Uterus (tissue), 4 donors: ENCODE results near the gene CPLX1. TPM values are rescaled to one million over a fixed set of nuclear protein-coding genes. Genes with fewer than 3 reads are reported as not detected.
"Not testable (repeated sequence)": the region's sequence is repeated elsewhere in the genome, so short reads cannot be mapped to it uniquely, and the experiment has no call there.

Experiments used
- DNase-seq, 2 donors: peaks; one replicate each; pipeline ENCODE4 v3.0.0-alpha.2; 2019 to 2020
- H3K27ac ChIP-seq, 2 donors: fragments of 200-600 bp; sonication (generic); 1 replicate in 1 of 2; 2 replicates in 1 of 2; pipeline ENCODE4 v1.5.1; 2016 to 2018
- H3K27me3 ChIP-seq, 2 donors: fragments of 200-600 bp; sonication (generic); one replicate each; pipeline ENCODE4 v1.5.1; 2018 to 2019; ENCODE audit warnings: control low read depth in 1 of 2
- H3K36me3 ChIP-seq, 2 donors: fragments of 200-600 bp; sonication (generic); one replicate each; pipeline ENCODE4 v1.5.1; 2019; ENCODE audit warnings: control low read depth in 1 of 2
- H3K4me1 ChIP-seq, 2 donors: fragments of 200-600 bp; sonication (generic); one replicate each; pipeline ENCODE4 v1.5.1; 2018 to 2019; ENCODE audit warnings: control low read depth in 1 of 2
- H3K4me3 ChIP-seq, 2 donors: fragments of 200-600 bp; sonication (generic); 1 replicate in 1 of 2; 2 replicates in 1 of 2; pipeline ENCODE4 v1.5.1; 2018 to 2019; ENCODE audit warnings: mild to moderate bottlenecking in 1 of 2
- H3K9me3 ChIP-seq, 2 donors: fragments of 200-600 bp; sonication (generic); one replicate each; pipeline ENCODE4 v1.5.1; 2019; ENCODE audit warnings: control low read depth in 1 of 2
- POLR2A ChIP-seq, 2 donors: fragments of 450-650 bp; IDR thresholded peaks; one replicate each; pipeline ENCODE4 v1.6.1; 2016; ENCODE audit warnings: antibody characterized with exemption in 2 of 2, mild to moderate bottlenecking in 1 of 2, moderate library complexity in 1 of 2
- intact Hi-C: fragments of 100-400 bp; cut with DNase I; formaldehyde crosslinking; loops from one replicate; pipeline ENCODE4 v1.15.1; 2023; ENCODE audit warnings: low total_unique reads
- total RNA-seq, 4 donors: library from RNA; depleted of rRNA in 3 of 4; stranded (reverse); fragments of >200 nt in 3 of 4; gene quantifications; one replicate each; pipeline versions ENCODE4 v1.1.0 to v1.2.4, GENCODE V29; 2014 to 2023
- TF ChIP-seq, protein P1 (sequence below), 4 experiments: fragments of 200-600 bp in 2 of 4; fragments of 450-650 bp in 2 of 4; sonication (generic) in 2 of 4; IDR thresholded peaks; one replicate each; pipeline ENCODE4 v1.5.1; 2016 to 2019; ENCODE audit warnings: antibody characterized with exemption in 4 of 4, mild to moderate bottlenecking in 2 of 4, moderate library complexity in 1 of 4
- donor health status: DM: yes; HTN: yes; CAD: no.

CPLX1 gene
- total RNA-seq, 4 donors from 2014 or later: 0.14 to 15.1 (median 2.0) TPM

GRCh38 chr4:762211-763190 is 63.4 kb downstream of the CPLX1 start:
- intact Hi-C loops: no loop called here
- H3K4me3 ChIP-seq: no peak overlapping the region
- DNase-seq: no peak
- H3K4me1 ChIP-seq: no peaks in the 10 kb centered on the region
- no peaks in the 10 kb centered on the region for H3K36me3 ChIP-seq
- no peak overlapping the region for H3K27ac ChIP-seq
- peaks cover 0 to 8% of the 10 kb centered on the region in 2 donors for H3K9me3 ChIP-seq
- TF ChIP-seq, protein P1, sequence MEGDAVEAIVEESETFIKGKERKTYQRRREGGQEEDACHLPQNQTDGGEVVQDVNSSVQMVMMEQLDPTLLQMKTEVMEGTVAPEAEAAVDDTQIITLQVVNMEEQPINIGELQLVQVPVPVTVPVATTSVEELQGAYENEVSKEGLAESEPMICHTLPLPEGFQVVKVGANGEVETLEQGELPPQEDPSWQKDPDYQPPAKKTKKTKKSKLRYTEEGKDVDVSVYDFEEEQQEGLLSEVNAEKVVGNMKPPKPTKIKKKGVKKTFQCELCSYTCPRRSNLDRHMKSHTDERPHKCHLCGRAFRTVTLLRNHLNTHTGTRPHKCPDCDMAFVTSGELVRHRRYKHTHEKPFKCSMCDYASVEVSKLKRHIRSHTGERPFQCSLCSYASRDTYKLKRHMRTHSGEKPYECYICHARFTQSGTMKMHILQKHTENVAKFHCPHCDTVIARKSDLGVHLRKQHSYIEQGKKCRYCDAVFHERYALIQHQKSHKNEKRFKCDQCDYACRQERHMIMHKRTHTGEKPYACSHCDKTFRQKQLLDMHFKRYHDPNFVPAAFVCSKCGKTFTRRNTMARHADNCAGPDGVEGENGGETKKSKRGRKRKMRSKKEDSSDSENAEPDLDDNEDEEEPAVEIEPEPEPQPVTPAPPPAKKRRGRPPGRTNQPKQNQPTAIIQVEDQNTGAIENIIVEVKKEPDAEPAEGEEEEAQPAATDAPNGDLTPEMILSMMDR (IDR thresholded peaks at IDR 0.05): no peak
- no peaks in the 10 kb centered on the region for H3K27me3 ChIP-seq

DNA sequence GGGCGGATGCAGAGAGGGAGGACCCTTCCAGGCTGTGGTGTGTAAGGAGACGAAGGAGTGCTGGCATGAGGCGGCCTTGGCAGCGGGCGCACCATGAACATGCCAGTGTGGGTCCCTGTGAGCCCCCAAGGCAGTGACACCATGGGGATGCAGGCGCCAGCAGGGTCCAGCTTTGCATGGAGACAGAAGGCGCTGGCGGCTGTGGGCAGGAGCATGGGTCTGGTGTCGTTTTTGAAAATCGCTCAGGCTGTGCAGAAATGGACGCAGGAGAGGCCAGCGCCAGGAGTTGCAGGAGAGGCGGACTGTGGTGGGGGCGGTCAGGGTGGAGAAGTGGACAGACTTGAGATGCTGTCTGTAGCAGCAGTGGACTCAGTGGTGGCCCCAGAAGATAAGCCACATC is 64.2 kb downstream of the CPLX1 start:
- no peak for DNase-seq
- intact Hi-C loops: no loop called here
- no peak overlapping the region for H3K4me3 ChIP-seq

DNA sequence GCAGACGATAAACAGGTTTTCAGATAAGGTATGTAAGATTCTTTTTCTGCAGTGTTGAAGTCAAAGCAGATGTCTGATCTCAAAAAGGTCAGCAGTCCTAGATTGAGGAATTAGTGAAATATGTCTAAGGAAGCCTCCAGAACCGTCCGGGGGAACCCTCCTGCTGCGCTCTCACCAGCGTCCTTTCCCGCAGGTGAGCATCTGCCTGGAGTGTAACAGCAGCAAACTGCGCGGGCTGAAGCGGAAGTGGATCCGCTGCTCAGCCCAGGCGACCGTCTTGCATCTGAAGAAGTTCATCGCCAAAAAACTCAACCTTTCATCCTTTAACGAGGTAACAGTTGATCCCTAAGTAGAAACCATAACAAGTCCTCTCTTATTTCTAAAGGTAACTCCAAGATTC is 64.8 kb downstream of the CPLX1 start:
- no peak overlapping the region for H3K27ac ChIP-seq
- peaks cover 0 to 8% of the 10 kb centered on the region in 2 donors for H3K9me3 ChIP-seq
- TF ChIP-seq, protein P1 (IDR thresholded peaks at IDR 0.05): no peak
- TF ChIP-seq POLR2A (IDR thresholded peaks at IDR 0.05): no peak
- H3K4me3 ChIP-seq: no peak overlapping the region
- intact Hi-C loops: no loop called here
- DNase-seq: no peak
- no peaks in the 10 kb centered on the region for H3K36me3 ChIP-seq
- no peaks in the 10 kb centered on the region for H3K4me1 ChIP-seq
- no peaks in the 10 kb centered on the region for H3K27me3 ChIP-seq

More for the DNA sequence above, 64.2 kb downstream of the CPLX1 start:
- Histone ChIP-seq H3K9me3 (peaks cover 0 to 8% of the 10 kb centered on the region in 2 donors), H3K27ac (no peak overlapping the region), H3K27me3 (no peaks in the 10 kb centered on the region), H3K36me3 (no peaks in the 10 kb centered on the region), H3K4me1 (no peaks in the 10 kb centered on the region)
- TF ChIP-seq, protein P1 (IDR thresholded peaks at IDR 0.05): no peak
- no peak for TF ChIP-seq POLR2A (IDR thresholded peaks at IDR 0.05)

- no peak overlapping the region for H3K4me3 ChIP-seq
- no peaks in the 10 kb centered on the region for H3K27me3 ChIP-seq
- H3K9me3 ChIP-seq: peaks cover 0 to 8% of the 10 kb centered on the region in 2 donors
- intact Hi-C loops: no loop called here
- DNase-seq: no peak
- H3K27ac ChIP-seq: no peak overlapping the region
- TF ChIP-seq, protein P1 (IDR thresholded peaks at IDR 0.05): no peak
- no peak for TF ChIP-seq POLR2A (IDR thresholded peaks at IDR 0.05)
- H3K4me1 ChIP-seq: no peaks in the 10 kb centered on the region
- H3K36me3 ChIP-seq: no peaks in the 10 kb centered on the region
Observed at GRCh38 chr4:760616-761015, 65.3 kb downstream of the CPLX1 start.

GRCh38 chr4:759810-760209 is 66.1 kb downstream of the CPLX1 start:
- H3K4me3 ChIP-seq, H3K9me3 ChIP-seq, H3K27ac ChIP-seq, H3K27me3 ChIP-seq, H3K36me3 ChIP-seq, H3K4me1 ChIP-seq, DNase-seq, intact Hi-C loops: not testable (repeated sequence)
